ENCODE data around the gene YIF1B.
A peak's percentile ranks its signal among the peaks of the same experiment; 100 is the strongest.
"Not testable (repeated sequence)": the region's sequence is repeated elsewhere in the genome, so short reads cannot be mapped to it uniquely, and the experiment has no call there.

The YIF1B gene

GRCh38 chr19:38315657-38316476, at the start of gene YIF1B:
TSS of gene YIF1B (minus strand) at chr19:38315947. CDS start at chr19:38315917, 30 bp downstream.
- DNase-seq = peak; percentile 96 to 98

DNA sequence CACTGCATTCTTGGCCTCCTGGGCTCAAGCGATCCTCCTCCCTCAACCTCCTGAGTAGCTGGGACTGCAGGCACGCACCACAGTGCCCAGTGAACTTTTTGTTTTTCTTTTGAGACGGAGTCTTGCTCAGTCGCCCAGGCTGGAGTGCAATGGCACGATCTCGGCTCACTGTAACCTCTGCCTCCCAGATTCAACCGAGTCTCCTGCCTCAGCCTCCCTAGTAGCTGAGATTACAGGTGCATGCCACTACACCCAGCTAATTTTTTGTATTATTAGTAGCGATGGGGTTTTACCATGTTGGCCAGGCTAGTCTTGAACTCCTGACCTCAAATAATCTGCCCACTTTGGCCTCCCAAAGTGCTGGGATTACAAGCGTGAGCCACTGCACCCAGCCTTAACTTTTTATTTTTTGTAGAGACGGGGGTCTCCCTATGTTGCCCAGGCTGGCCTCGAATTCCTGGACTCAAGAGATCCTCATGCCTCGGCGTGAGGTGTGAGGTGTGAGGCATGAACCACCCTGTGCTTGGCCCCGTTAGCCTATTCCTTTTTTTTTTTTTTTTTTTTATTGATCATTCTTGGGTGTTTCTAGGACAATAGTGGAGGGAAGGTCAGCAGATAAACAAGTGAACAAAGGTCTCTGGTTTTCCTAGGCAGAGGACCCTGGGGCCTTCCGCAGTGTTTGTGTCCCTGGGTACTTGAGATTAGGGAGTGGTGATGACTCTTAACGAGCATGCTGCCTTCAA, 47.4 kb upstream of the YIF1B start:
- DNase-seq = not testable (repeated sequence)

- DNase-seq = peak; percentile 94
Measured at GRCh38 chr19:38362076-38362945, 46.6 kb upstream of the YIF1B start.

DNA sequence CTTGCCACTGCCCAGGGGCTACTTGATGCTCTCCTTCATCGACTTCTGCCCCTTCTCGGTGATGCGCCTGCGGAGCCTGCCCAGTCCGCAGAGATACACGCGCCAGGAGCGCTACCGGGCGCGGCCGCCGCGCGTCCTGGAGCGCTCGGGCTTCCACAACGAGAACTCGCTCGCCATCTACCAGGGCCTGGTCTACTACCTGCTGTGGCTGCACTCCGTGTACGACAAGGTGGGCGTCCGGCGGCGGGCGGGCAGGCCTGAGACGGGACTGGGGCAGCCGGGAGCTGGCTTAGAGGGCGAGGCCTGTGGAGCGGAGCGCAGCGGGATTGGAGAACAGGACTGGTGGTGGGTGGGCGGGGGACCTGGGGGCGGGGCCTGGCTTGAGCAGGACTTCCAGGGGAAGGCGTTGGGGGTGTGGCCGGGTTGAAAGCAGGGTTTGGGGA, 45.9 kb upstream of the YIF1B start:
- peak; percentile 84 to 85 for DNase-seq

DNA sequence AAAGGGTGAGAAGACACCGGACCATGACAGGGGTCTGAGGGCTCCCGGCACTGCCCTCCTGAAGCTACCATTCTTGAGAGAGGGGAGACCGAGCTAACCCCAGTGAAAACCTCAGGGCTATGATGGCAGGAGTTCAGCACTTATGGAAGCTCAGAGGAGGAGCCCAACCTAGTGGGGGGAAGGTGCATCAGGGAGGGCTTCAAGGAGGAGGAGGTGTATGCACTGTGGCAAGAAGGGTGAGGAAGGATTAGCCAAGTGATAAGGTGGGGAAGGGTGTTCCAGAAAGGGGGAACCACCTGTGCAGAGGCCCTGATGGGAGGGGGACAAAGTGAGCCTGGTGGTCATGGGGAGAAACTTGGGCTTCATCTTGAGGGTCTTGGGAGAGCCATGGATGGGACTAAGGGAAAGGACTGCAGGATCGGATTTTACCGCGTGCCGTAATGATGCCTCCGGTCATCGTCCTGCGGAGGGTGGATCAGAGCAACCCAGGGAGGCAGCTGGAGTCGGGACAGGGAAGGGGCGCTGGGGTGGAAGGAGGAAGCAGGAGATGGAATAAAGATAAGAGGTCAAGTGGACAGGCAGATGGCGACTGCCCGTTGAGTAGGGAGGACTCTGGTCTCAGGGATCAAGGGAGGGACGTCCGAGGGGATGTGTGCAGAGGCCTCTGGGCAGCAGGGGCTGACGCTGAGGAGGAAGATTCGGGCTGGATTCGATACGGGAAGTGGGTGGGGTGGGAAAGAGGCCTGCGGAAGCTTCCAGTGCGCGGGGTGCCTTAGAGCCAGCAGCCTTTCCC, 45.3 kb upstream of the YIF1B start:
- DNase-seq = no peak

DNA sequence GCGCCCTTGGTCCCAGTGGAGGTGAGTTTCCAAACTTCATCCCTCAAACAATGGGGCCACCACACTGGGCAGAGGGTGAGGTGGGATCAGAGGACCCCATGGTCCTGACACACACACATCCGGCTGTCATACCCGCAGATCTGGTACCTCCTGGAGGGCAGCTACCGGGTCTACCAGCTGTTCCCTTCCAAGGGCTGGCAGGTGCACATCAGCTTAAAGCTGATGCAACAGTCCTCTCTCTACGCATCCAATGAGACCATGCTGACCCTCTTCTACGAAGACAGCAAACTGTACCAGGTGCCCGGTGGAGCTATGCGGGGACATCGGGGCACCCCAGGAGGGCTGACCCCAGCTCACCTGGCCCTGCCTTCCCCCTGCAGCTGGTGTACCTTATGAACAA, 44.6 kb upstream of the YIF1B start:
- DNase-seq = no peak

DNA sequence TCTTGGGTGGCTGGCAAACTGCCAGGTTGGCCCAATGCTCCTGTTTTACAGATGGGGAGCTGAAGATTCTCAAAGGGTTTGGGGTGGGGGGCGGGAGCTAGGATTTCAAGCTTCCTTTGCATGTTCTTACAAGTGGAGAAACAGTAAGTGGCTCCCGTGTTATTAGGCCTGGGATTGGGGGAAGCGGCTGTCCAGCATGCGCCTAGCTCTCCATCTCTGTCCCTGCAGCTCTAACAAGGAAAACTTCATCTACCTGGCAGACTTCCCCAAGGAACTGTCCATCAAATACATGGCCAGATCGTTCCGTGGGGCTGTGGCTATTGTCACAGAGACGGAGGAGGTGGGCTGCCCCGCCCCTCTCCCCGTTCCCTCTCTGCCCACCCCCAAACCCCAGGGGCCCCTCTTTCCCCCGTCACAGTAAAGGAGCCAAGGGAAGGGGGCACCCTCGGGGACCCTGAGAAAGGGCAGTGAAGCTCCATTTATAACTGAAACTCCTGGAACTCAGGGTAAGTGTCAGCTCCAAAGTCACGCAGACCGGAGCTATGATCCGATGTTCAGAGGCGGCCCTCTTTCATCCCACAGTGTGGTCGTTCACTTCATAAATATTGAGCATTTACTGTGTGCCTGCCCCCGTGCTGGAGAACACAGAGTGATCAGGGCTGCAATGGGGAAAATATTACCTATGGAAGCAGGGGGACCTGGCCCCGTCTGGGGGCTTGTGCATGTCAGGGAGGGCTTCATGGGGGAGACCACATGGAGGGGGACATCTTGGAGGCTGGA, 43.7 kb upstream of the YIF1B start:
- DNase-seq = no peak

DNA sequence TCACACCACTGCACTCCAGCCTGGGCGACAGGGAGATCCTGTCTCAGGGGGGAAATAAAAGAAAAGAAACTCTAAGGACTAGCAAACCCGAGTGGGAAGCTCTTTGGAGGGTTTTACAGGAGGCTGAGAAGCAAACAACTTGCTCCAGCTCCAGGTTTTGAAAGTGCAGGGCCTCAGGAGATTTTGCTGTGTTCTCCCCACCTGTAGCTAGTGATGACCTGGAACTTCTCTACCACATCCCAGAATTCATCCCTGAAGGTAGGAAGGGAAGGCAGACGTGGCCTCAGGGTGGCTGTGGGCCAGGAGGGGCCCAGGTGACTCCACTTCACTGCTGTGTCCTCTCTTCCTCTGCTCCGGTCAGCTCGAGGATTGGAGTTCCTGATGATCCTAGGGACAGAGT, 42.3 kb upstream of the YIF1B start:
- DNase-seq = no peak

DNA sequence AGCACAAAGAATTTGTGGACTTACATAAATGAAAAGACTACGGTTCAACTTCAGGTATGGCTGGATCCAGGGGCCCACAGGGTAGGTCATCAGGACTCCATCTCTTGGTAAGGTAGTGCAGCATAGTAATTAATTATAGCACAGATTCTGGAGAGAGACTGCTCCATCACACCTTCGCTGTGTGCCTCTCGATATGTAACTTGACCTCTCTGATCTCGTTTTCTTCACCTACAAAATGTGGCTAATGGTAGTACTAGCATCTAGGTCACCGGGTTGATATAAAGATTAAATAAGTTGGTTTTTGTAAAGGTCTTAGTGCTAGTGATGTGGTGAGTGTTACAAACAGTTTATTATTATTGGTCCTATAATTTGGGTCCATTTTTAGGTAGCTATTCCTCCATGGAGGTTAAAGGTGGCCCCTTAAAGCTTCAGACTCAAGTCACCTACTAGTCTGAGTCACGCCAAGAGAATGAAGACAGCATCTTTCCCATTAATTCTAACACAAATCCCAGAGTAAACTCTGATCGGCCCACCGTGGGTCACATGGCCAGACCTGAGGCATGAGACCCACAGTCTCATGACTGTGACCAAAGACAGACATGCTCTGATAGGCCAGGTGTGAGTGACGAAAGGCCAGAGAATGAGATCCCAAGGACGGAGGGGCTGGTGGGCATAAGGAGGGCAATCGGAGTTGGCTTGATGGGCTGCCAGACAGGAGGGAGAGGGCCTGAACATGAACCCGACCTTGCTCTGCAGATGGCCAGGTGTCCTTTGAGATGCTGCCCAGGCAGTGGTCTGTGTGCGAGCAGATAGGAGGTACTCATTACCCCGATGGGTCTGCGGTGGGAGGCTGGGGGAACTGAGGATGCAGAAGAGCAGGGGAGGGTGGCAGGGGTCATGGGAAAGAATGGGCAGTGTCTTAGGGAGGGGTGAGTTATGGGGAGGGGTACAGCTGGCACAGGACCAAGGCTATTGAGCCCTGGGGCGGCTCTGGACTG, 40.3 kb upstream of the YIF1B start:
- DNase-seq = no peak

- no peak for DNase-seq
Measured at GRCh38 chr19:38352611-38353010, 36.9 kb upstream of the YIF1B start.

- no peak for DNase-seq
Measured at GRCh38 chr19:38351865-38352395, 36.2 kb upstream of the YIF1B start.

DNA sequence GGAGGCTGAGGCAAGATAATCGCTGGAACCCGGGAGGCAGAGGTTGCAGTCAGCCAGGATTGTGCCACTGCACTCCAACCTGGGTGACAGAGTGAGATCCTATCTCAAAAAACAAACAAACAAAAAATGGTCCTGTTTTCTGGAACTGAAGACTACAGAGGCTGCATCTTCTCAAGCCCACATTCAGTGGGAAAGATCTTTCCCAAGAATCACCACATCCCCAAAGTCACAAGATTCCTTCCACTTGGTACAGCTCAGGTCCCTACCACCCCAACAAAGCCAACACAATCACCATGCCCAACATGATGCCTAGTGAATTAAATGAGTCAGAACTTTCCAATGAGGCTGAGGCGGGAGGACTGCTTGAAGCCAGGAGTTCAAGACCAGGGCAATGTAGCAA, 35.1 kb upstream of the YIF1B start:
- no peak for DNase-seq

GRCh38 chr19:38346837-38347236, 31.1 kb upstream of the YIF1B start:
- DNase-seq = no peak

GRCh38 chr19:38340927-38341326, 25.2 kb upstream of the YIF1B start:
- no peak for DNase-seq

DNA sequence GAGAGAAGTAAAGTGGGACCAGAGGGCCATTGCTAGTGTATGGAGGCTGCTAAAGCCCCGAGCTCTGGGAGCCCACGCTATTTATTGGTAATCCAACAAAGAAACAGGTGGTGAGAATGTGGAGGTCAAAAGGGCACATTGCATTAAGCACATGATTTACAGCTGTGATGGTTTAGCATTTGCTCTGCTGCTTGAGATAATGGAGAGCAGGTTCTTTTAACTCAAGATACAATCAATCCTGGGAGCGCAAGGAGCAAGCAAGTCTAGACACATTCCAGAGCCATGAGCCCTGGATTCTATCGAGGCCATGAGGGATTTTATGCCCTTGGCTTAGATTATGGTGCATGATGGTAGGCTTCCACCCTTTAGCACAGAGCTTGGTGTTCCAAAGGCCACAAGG, 23.3 kb upstream of the YIF1B start:
- not testable (repeated sequence) for DNase-seq

GRCh38 chr19:38337360-38337653, 21.6 kb upstream of the YIF1B start:
- DNase-seq = no peak

DNA sequence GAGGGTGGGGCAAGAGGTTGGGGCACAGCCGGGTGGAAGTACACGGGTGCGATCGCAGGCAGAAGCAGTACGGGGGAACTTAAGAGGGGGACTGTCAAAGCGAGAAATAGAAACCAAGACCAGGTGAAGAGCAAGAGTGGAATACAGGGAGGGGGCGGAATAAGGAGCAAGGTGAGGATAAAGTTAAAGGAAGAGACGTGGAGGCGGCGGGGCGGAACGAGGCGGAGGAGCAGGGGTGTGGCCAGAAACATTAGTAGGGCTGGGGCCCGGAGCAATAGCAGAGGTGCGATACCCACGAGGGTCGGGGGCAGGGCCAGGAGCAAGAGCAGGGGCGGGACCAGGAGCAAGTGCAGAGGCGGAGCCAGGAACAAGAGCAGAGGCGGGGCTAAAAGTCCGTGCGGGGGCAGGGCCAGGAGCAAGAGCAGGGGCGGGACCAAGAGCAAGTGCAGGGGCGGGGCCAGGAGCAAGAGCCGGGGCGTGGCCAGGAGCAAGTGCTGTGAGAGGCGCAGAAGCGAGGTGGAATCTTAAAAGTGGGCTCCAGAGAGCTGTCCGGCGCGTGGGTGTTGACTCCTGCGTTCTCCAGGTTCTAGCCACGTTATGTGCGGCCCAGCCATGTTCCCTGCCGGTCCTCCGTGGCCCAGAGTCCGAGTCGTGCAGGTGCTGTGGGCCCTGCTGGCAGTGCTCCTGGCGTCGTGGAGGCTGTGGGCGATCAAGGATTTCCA, 21.1 kb upstream of the YIF1B start:
- DNase-seq = peak; percentile 95 to 98

GRCh38 chr19:38335949-38336637, 20.3 kb upstream of the YIF1B start:
- peak; percentile 97 for DNase-seq

- DNase-seq = no peak
Measured at GRCh38 chr19:38333245-38333644, 17.5 kb upstream of the YIF1B start.
